NCI-H524 treated with DMSO at 0.1 percent for 48 hours (cell line): ENCODE results near the gene KCNE2.

Experiments used
- DNase-seq: peaks from one replicate; lab custom pipeline; 2025; lab: John Stamatoyannopoulos, UW

KCNE2 gene

DNA sequence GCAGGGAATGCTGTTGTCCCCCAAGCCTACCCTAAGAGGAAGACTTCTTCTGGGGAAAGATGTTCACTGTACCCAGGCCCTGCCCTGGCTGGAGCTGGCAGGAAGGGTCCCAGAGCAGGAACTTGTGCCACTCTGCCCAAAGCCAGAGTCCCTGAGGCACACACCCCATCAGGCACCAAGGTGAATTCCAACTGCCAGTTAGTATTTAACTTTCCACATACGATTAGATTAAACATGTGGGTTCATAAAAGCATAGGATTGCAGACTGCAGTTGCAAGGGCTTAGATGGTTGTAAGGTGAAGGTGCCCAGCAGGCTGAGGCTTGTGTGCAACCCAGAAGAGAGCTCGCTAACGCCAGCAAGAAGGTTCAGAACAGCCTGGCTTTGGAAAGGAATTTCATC lies at the start of gene KCNE2:
Gene KCNE2, plus strand, starts transcription at position 274 of the 400 bp plus-strand sequence. CDS start 6,473 bp downstream, outside the sequence.
- DNase-seq: no peak

DNA sequence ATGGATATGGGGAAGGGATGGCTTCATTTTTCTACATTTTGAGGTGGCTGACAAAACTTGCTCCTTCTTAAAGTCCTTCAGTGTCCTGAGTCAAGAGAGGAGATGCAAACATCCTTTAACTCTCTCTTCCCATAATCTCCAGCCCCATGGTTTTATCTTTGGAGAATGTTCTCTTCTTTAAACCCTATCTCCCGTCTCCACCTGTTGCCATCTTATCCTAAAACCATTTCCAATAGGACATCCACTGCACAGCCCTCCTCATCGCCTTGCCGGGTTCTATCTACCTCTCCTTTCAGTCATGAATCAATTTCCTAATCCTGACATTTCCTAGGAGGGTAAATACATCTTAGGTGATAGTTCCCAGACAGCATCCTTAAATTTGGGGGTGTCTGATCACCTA lies 44.2 kb upstream of the KCNE2 start:
- no peak for DNase-seq

GRCh38 chr21:34320011-34320410 lies 43.8 kb upstream of the KCNE2 start:
- DNase-seq: no peak

- DNase-seq: no peak
Observed at GRCh38 chr21:34330055-34330454, 33.8 kb upstream of the KCNE2 start.

GRCh38 chr21:34331726-34332125 lies 32.1 kb upstream of the KCNE2 start:
- no peak for DNase-seq

DNA sequence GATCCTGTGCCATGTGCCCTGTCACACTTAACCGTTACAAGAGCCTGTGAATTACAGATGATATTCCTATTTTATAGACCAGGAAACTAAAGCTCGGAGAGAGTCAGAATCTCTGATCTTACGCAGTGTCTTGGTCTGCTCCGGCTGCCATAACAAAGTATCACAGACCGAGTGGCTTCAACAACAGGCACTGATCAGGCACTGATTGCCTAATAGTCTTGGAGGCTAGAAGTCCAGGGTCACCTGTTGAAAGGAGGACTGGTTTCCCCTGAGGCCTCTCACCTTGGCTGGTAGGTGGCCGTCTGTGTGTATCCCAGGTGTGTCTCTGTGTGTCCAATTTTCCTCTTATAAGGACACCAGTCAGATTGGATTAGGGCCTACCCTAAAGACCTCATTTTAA lies 31.5 kb upstream of the KCNE2 start:
- no peak for DNase-seq

GRCh38 chr21:34333121-34333739 lies 30.6 kb upstream of the KCNE2 start:
- DNase-seq: no peak

GRCh38 chr21:34335316-34335715 lies 28.5 kb upstream of the KCNE2 start:
- no peak for DNase-seq

DNA sequence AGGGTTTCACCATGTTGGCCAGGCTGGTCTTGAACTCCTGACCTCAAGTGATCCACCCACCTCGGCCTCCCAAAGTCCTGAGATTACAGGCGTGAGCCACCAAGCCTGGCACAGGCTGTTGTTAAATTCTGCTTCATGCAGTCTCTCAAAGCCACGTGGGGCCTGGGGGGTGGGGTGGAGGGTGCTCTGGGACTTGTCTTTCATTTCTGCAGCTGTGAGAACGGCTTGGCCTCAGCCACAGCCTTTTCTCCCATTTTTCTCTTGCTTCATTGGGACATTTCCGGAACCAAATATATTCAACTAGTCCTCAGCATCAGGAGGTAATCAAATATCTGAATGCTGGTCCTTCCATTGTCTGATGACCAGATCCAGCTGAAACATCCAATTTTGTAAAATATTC lies 27.6 kb upstream of the KCNE2 start:
- no peak for DNase-seq

- no peak for DNase-seq
Observed at GRCh38 chr21:34336756-34337391, 26.9 kb upstream of the KCNE2 start.

DNA sequence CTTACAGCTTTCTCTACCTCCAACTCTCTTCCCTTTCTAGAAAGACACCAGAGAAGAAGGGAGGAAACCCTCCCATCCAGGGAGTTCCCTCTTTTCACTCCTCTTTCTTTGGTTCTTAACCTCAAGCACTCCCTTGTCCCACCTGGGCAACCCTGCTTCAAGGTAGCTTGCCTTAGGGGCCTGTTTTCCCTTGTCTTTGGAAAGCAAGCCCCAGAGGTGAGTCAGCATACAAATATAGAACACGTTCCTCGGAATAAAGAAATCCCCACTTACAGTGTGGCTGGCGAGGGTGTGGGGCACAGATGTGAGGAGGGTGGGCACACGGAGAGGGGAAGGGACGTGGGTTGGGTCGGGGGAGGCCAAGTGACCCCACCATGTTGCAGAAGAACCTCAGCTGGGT lies 26.1 kb upstream of the KCNE2 start:
- no peak for DNase-seq

DNA sequence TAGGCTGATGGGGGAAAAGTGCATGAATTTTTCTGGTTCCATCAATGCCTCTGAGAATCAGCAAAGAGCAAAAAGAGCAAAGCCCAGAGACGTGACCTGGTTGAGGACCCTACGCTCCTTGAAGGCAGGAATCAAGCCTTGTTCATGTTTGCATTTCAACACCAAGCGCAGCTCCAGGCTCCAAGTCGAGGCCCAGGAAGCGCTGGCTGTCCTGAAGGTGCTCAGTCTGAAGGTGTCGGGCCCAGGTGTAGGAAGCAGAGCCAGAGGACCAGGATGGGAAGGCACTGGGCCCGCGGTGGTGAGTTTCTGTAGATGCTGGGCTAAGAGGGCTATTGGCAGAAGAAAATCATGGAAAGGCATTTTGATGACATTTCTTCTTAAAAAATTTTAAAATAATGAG lies 25.6 kb upstream of the KCNE2 start:
- no peak for DNase-seq

DNA sequence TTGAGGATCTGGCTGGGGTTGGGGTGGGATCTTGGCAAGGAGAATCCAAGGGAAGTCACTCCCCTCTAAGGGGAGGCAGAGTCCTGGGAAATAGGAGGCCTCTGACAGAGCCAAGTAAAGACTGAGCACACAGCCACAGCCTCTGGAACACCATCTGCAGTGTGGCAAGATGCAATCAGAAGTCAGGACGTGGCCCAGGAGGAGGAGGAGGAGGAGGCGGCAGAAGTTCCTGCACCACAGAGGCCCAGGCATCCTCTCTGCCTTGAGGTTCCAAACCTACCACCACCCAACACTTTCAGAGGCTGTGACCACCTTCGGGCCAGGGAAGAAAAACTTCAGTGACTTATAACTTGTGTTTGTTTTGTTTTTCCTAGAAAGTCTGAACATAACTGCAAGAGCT lies 23.7 kb upstream of the KCNE2 start:
- DNase-seq: no peak

GRCh38 chr21:34342476-34342875 lies 21.3 kb upstream of the KCNE2 start:
- DNase-seq: no peak

DNA sequence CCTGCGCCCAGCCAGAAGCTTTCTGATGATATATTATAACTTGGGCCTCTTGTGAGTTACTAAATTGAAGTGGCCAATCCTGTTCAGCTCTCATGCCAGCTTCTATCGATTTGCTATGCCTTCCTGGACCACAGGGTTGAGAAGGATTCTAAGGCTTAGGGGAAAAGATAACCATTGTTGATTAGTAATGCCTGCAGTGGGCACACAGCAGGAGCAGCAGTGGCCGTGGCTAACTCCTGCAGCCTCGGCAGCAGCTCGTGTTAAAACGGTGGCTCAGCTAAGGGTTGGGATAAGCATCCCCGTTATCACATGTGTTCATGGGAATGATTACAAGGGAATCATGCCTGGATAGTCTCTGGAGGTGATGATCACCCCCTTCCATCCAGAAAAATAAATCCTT lies 20.5 kb upstream of the KCNE2 start:
- DNase-seq: no peak

DNA sequence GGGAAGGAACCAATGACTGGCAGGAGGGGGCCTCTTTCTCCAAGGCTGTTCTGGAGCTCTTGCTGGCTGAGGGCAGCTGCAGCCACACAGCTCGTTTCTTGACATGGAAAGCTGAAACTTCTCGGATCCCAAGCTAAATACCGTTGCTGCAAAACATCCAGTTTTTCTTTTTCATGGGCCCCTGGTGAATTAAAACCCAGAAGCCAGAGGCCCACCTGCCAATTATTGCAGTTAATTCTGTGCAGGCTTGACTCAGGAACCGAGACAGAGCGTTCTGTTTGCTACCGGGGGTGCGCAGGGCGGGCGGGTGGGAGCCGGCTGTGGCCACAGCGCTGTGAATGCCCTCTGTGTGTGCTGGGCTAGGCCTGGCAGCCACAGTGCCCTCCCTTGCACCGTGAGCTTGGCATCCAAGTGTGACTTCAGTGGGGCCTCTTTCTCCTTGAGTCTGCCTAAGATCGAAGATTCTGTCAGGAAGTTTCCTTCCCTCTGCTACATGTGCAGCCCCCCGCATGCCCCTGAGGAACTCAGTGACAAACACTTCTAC lies 19.9 kb upstream of the KCNE2 start:
- no peak for DNase-seq

DNA sequence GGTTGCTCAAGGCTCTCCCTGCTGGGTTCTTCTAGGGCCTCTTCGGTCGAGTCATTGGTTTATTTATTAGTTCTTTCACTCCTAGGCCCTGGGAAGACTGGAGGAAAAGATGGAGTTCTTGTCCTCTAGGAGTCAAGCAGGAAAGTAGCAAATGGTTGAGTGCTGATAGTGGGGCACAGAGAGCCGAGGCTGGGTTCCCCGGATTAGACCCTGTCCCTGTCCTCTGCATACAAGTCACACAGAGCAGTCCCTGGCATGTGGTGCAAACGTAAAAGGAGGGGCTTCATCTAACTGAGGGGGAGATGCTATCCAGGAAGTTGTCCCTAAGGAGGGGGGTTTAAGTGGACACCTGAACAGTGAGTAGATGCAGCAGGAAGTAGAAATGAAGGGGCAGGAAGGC lies 19.2 kb upstream of the KCNE2 start:
- no peak for DNase-seq

DNA sequence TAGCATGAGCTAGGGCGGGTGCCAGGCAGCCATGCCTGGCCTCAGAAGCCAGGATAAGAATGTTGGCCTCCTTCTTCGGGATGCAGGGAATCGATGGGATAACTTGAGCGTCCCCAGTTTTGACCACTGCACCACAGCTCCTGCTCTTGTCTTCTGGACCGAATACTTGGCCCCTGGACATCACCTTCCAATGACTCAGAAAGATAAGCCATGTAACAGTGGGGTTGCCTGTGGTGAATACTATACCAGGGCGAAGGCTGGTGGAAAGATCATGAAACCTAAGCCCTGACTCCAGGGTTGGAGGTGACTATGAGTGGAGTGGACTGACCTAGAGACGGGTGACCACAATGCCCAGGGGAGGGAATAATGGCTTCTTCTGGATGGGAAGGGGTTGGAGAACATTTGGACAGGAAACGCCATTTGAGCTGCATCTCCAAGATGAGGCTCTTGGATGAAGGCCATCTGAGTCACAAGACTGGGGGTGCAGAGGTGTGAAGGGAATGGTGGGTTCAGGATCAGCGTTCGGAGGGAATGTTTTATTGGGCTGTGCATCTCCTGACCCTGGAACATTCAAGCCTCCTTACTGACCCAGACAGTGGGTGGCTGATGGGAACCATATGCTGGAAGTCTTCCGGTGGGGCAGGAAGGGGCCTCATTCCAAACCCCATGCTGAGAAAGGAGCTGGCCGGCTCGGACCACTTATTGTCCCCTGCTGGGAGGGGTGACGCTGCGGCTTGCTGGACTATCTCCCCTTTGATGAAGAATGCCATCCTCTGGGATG lies 18.5 kb upstream of the KCNE2 start:
- DNase-seq: no peak

- DNase-seq: no peak
Observed at GRCh38 chr21:34345892-34346291, 17.9 kb upstream of the KCNE2 start.

DNA sequence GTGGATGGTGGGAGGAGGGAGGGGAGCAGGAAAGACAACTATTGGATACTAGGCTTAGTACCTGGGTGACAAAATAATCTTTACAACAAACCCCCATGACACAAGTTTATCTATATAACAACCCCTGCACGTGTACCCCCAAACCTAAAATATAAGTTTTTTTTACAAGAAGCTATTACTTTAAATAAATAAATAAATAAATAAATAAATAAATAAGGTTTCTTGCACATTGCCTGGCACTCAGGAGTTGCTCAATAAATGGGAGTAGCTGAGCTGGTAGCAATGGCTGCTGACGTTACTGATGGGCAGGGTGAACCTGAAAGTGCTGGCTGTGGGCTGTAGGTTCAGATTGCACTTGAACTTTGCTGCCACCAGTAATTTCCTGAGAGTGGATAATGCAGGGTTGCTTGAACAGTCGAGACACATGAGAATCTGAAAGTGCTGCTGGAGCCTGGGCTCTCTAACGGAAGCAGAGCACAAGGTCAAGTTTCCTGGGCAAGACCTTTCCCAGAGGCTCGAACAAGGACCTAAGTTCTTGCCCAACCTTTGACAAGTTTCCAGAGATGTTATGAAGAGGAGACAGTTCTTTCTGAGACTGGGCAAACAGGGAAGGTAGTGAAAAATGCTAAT lies 14.8 kb upstream of the KCNE2 start:
- DNase-seq: no peak

DNA sequence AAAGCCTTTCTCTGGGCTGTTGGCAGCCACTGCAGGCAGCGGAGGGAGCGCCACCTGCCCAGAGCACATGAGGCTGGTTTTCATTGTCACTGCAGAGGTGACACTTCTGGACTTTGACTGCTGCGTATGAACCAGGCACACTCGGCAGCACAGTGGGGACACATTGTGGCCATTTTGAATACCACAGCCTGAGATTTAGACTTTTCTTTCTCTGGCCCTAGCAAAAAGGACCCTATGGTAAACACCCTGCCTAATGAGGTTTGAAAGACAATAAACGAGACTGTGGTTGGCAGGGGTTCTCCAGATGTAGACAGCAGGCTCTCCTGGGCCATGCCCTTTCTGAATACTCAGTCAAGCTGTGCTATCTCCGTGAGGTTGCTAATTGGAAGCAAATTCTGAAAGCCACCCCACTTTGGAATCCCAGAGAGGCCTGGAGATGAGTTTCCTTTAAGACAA lies 12.0 kb upstream of the KCNE2 start:
- peak; percentile 49 for DNase-seq

GRCh38 chr21:34352556-34352955 lies 11.2 kb upstream of the KCNE2 start:
- no peak for DNase-seq

DNA sequence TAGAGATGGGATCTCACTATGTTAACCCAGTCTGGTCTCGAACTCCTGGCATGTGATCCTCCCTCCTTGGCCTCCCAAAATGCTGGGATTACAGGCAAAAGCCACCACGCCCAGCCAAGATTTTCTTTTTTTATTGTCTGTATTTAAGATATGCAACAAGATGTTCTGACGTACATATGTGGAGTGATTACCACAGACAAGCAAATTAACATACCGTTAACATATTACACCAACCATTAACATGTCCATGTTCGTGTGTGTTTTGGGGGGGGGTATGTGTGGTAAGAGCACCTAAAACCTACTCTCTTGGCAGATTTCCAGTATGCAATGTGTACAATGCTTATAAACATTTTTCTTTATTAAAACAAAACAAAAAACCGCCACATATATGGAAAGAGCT lies 10.6 kb upstream of the KCNE2 start:
- no peak for DNase-seq
